ENCODE results near the gene ADCY1.

Gene ADCY1

GRCh38 chr7:45592230-45592991 lies 18.2 kb downstream of the ADCY1 start:
- no peak for DNase-seq (ENCODE audit: extremely low read depth in 1 of 2, low read depth in 1 of 2)

GRCh38 chr7:45593121-45593541 lies 19.0 kb downstream of the ADCY1 start:
- no peak for DNase-seq (ENCODE audit: extremely low read depth in 1 of 2, low read depth in 1 of 2)

- no peak for DNase-seq (ENCODE audit: extremely low read depth in 1 of 2, low read depth in 1 of 2)
Measured at GRCh38 chr7:45593877-45594276, 19.7 kb downstream of the ADCY1 start.

- DNase-seq (ENCODE audit: extremely low read depth in 1 of 2, low read depth in 1 of 2) = no peak
Measured at GRCh38 chr7:45594745-45595535, 20.8 kb downstream of the ADCY1 start.

GRCh38 chr7:45595809-45596664 lies 21.9 kb downstream of the ADCY1 start:
- DNase-seq (ENCODE audit: extremely low read depth in 1 of 2, low read depth in 1 of 2) = no peak

GRCh38 chr7:45596665-45597095 lies 22.5 kb downstream of the ADCY1 start:
- no peak for DNase-seq (ENCODE audit: extremely low read depth in 1 of 2, low read depth in 1 of 2)

- no peak for DNase-seq (ENCODE audit: extremely low read depth in 1 of 2, low read depth in 1 of 2)
Measured at GRCh38 chr7:45597286-45597984, 23.3 kb downstream of the ADCY1 start.

GRCh38 chr7:45598886-45599520 lies 24.8 kb downstream of the ADCY1 start:
- DNase-seq (ENCODE audit: extremely low read depth in 1 of 2, low read depth in 1 of 2) = no peak

GRCh38 chr7:45599851-45600706 lies 25.9 kb downstream of the ADCY1 start:
- no peak for DNase-seq (ENCODE audit: extremely low read depth in 1 of 2, low read depth in 1 of 2)

- DNase-seq (ENCODE audit: extremely low read depth in 1 of 2, low read depth in 1 of 2) = no peak
Measured at GRCh38 chr7:45601094-45601493, 26.9 kb downstream of the ADCY1 start.

- DNase-seq (ENCODE audit: extremely low read depth in 1 of 2, low read depth in 1 of 2) = no peak
Measured at GRCh38 chr7:45601816-45602540, 27.8 kb downstream of the ADCY1 start.

- DNase-seq (ENCODE audit: extremely low read depth in 1 of 2, low read depth in 1 of 2) = no peak
Measured at GRCh38 chr7:45606050-45606449, 31.9 kb downstream of the ADCY1 start.

GRCh38 chr7:45606931-45607330 lies 32.8 kb downstream of the ADCY1 start:
- no peak for DNase-seq (ENCODE audit: extremely low read depth in 1 of 2, low read depth in 1 of 2)

GRCh38 chr7:45609180-45609579 lies 35.0 kb downstream of the ADCY1 start:
- DNase-seq (ENCODE audit: extremely low read depth in 1 of 2, low read depth in 1 of 2) = no peak

- DNase-seq (ENCODE audit: extremely low read depth in 1 of 2, low read depth in 1 of 2) = no peak
Measured at GRCh38 chr7:45610019-45610418, 35.9 kb downstream of the ADCY1 start.

- DNase-seq (ENCODE audit: extremely low read depth in 1 of 2, low read depth in 1 of 2) = no peak
Measured at GRCh38 chr7:45610660-45611299, 36.6 kb downstream of the ADCY1 start.

- no peak for DNase-seq (ENCODE audit: extremely low read depth in 1 of 2, low read depth in 1 of 2)
Measured at GRCh38 chr7:45617166-45617565, 43.0 kb downstream of the ADCY1 start.

GRCh38 chr7:45622058-45622457 lies 47.9 kb downstream of the ADCY1 start:
- DNase-seq (ENCODE audit: extremely low read depth in 1 of 2, low read depth in 1 of 2) = no peak
